SU-DHL-6 (cell line): ENCODE data around the gene ZC2HC1B.

Experiments used
- EZH2phosphoT487 ChIP-seq: fragments of 200-600 bp; sonication (generic), shearing (Covaris generic); conservative IDR thresholded peaks from 2 replicates; pipeline ENCODE4 v1.6.1; 2018; ENCODE audit warnings: mild to moderate bottlenecking, antibody characterized with exemption, low read length, moderate library complexity, mixed read lengths
- TF ChIP-seq, protein P1 (sequence below): fragments of 200-600 bp; sonication (generic); IDR thresholded peaks from one replicate; pipeline ENCODE4 v1.5.1; 2017; ENCODE audit warnings: antibody characterized with exemption, mild to moderate bottlenecking, low read length, moderate library complexity; ENCODE audit not compliant: insufficient read depth, poor library complexity, severe bottlenecking

DNA sequence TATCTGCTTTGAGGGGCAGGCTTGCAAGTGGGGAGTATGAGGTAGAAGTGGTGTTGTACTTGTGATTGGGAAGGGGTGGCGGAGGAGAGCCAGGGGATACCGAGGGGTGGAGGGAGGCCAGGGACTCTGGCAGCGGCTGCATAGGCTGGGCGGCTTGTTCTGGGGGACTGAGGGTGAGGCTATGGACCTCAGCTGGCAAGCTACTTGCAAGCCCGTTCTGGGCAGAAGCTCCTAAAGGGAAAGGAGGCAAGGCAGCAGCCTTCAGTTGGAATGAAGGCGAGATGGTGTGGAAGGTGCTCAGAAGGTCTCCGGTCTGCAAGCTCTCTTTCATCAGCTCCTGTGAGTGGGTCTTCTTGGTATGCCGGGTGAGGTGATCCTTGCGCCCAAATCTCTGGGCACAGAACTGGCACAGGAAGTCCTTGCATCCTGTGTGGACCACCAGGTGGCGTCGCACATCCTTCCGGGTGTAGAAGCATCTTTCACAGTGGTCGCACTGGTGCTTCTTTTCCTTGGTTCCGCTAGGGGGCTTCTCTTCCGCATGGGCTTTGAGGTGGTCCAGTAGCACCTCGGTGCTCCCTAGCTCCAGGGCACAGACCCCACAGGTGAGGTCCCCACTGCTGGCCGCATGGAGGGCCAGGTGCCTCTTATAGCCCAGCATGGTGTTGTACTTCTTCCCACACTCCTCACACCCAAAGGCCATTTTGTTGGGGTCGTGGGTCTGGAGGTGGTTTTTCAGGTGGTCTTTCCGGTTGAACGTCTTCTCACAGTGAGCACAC, 77.8 kb downstream of the ZC2HC1B start:
- TF ChIP-seq, protein P1, sequence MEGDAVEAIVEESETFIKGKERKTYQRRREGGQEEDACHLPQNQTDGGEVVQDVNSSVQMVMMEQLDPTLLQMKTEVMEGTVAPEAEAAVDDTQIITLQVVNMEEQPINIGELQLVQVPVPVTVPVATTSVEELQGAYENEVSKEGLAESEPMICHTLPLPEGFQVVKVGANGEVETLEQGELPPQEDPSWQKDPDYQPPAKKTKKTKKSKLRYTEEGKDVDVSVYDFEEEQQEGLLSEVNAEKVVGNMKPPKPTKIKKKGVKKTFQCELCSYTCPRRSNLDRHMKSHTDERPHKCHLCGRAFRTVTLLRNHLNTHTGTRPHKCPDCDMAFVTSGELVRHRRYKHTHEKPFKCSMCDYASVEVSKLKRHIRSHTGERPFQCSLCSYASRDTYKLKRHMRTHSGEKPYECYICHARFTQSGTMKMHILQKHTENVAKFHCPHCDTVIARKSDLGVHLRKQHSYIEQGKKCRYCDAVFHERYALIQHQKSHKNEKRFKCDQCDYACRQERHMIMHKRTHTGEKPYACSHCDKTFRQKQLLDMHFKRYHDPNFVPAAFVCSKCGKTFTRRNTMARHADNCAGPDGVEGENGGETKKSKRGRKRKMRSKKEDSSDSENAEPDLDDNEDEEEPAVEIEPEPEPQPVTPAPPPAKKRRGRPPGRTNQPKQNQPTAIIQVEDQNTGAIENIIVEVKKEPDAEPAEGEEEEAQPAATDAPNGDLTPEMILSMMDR, result peak; percentile 87
- no peak for TF ChIP-seq EZH2phosphoT487
